ENCODE measurements around the gene NECTIN2.

NECTIN2 gene

DNA sequence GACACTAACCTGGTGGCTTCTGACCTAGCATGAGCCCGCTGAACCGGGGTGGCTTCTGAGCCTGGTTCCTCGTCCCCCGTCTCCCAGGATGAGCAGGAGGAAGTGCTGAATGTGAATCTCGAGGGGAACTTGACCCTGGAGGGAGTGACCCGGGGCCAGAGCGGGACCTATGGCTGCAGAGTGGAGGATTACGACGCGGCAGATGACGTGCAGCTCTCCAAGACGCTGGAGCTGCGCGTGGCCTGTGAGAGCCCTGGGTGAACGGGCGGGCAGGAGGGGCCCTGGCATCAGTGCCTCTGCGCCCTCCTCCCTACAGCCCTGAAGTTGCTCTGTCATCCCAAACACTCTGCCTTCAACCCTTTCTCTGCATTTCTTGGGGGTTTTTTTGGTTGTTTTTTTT, 31.6 kb upstream of the NECTIN2 start:
- H2AFZ ChIP-seq (ENCODE audit: low read length) = no peak overlapping the region
- no peak overlapping the region for H3K4me3 ChIP-seq (ENCODE audit: low read length)
- no peak for TF ChIP-seq CTCF (IDR thresholded peaks at IDR 0.05; ENCODE audit: low read length)
- no peak for TF ChIP-seq EZH2phosphoT487 (IDR thresholded peaks at IDR 0.05; ENCODE audit: low read length)
- no peak for TF ChIP-seq EZH2 (optimal IDR thresholded peaks at IDR 0.05; ENCODE audit: low read depth, low read length)
- H3F3A ChIP-seq (ENCODE audit: insufficient read depth, low read length) = no peaks in the 10 kb centered on the region
- no peaks in the 10 kb centered on the region for H3K4me1 ChIP-seq (ENCODE audit: low read length)
- no peak overlapping the region for H3K9ac ChIP-seq (ENCODE audit: low read length)
- no peaks in the 10 kb centered on the region for H3K36me3 ChIP-seq (replicated peaks; ENCODE audit: insufficient read depth, low read length)
- no peaks in the 10 kb centered on the region for H3K79me2 ChIP-seq (ENCODE audit: low read length)
- H3K27ac ChIP-seq (ENCODE audit: low read length) = no peak overlapping the region
- DNase-seq = no peak
- no peaks in the 10 kb centered on the region for H4K20me1 ChIP-seq (ENCODE audit: insufficient read depth, low read length)
- no peak overlapping the region for H3K4me2 ChIP-seq (ENCODE audit: low read depth, low read length)
- peaks cover 72% of the 10 kb centered on the region for H3K27me3 ChIP-seq (replicated peaks; ENCODE audit: insufficient read depth, low read length)
- H3K9me2 ChIP-seq (replicated peaks; ENCODE audit: insufficient read depth, low read length) = no peaks in the 10 kb centered on the region
- no peaks in the 10 kb centered on the region for H3K9me3 ChIP-seq (replicated peaks; ENCODE audit: insufficient read depth, low read length)

- Histone ChIP-seq H3K27ac (ENCODE audit: low read length) (no peak overlapping the region), H3K36me3 (replicated peaks; ENCODE audit: insufficient read depth, low read length) (no peaks in the 10 kb centered on the region), H4K20me1 (ENCODE audit: insufficient read depth, low read length) (no peaks in the 10 kb centered on the region), H3K27me3 (replicated peaks; ENCODE audit: insufficient read depth, low read length) (peaks cover 71% of the 10 kb centered on the region), H3K79me2 (ENCODE audit: low read length) (no peaks in the 10 kb centered on the region), H3F3A (ENCODE audit: insufficient read depth, low read length) (no peaks in the 10 kb centered on the region), H3K4me2 (ENCODE audit: low read depth, low read length) (no peak overlapping the region), H3K9me2 (replicated peaks; ENCODE audit: insufficient read depth, low read length) (no peaks in the 10 kb centered on the region), H3K4me1 (ENCODE audit: low read length) (no peaks in the 10 kb centered on the region), H2AFZ (ENCODE audit: low read length) (no peak overlapping the region), H3K9me3 (replicated peaks; ENCODE audit: insufficient read depth, low read length) (no peaks in the 10 kb centered on the region), H3K4me3 (ENCODE audit: low read length) (no peak overlapping the region), H3K9ac (ENCODE audit: low read length) (no peak overlapping the region)
- no peak for DNase-seq
- TF ChIP-seq EZH2 (optimal IDR thresholded peaks at IDR 0.05; ENCODE audit: low read depth, low read length) = no peak
- no peak for TF ChIP-seq CTCF (IDR thresholded peaks at IDR 0.05; ENCODE audit: low read length)
- TF ChIP-seq EZH2phosphoT487 (IDR thresholded peaks at IDR 0.05; ENCODE audit: low read length) = no peak
These were observed 29.8 kb upstream of the NECTIN2 start for GRCh38 chr19:44816301-44816700.

GRCh38 chr19:44817725-44818465, 28.2 kb upstream of the NECTIN2 start:
- Histone ChIP-seq H3K9me3 (replicated peaks; ENCODE audit: insufficient read depth, low read length) (no peaks in the 10 kb centered on the region), H2AFZ (ENCODE audit: low read length) (no peak overlapping the region), H3K36me3 (replicated peaks; ENCODE audit: insufficient read depth, low read length) (no peaks in the 10 kb centered on the region), H3K79me2 (ENCODE audit: low read length) (no peaks in the 10 kb centered on the region), H3K4me3 (ENCODE audit: low read length) (no peak overlapping the region), H3K4me1 (ENCODE audit: low read length) (no peaks in the 10 kb centered on the region), H3K27ac (ENCODE audit: low read length) (no peak overlapping the region), H3K9ac (ENCODE audit: low read length) (no peak overlapping the region), H3K9me2 (replicated peaks; ENCODE audit: insufficient read depth, low read length) (no peaks in the 10 kb centered on the region), H3K27me3 (replicated peaks; ENCODE audit: insufficient read depth, low read length) (peaks cover 80% of the 10 kb centered on the region), H3K4me2 (ENCODE audit: low read depth, low read length) (no peak overlapping the region), H4K20me1 (ENCODE audit: insufficient read depth, low read length) (no peaks in the 10 kb centered on the region), H3F3A (ENCODE audit: insufficient read depth, low read length) (no peaks in the 10 kb centered on the region)
- TF ChIP-seq EZH2 (optimal IDR thresholded peaks at IDR 0.05; ENCODE audit: low read depth, low read length) (no peak), EZH2phosphoT487 (IDR thresholded peaks at IDR 0.05; ENCODE audit: low read length) (no peak), CTCF (IDR thresholded peaks at IDR 0.05; ENCODE audit: low read length) (no peak)
- no peak for DNase-seq
